Mucosa of stomach (tissue), 1 donor: ENCODE results near the gene KRTAP10-8.
"Not testable (repeated sequence)": the region's sequence is repeated elsewhere in the genome, so short reads cannot be mapped to it uniquely, and the experiment has no call there.

Experiments used
- H3K27me3 ChIP-seq: one replicate; pipeline ENCODE4 v1.7.0; 2013; ENCODE audit warnings: mild to moderate bottlenecking, low read length; ENCODE audit not compliant: control insufficient read depth, insufficient read depth
- H3K36me3 ChIP-seq: one replicate; pipeline ENCODE4 v1.7.0; 2013; ENCODE audit warnings: low read length; ENCODE audit not compliant: control insufficient read depth, insufficient read depth
- H3K4me1 ChIP-seq: one replicate; pipeline ENCODE4 v1.7.0; 2013; ENCODE audit warnings: mild to moderate bottlenecking, low read length; ENCODE audit not compliant: control insufficient read depth, insufficient read depth
- H3K4me3 ChIP-seq: one replicate; pipeline ENCODE4 v1.7.0; 2013; ENCODE audit warnings: low read length
- H3K9ac ChIP-seq: one replicate; pipeline ENCODE4 v1.7.0; 2013; ENCODE audit warnings: mild to moderate bottlenecking, low read length, moderate library complexity
- H3K9me3 ChIP-seq: one replicate; pipeline ENCODE4 v1.7.0; 2013; ENCODE audit warnings: mild to moderate bottlenecking, low read length, moderate library complexity; ENCODE audit not compliant: control insufficient read depth
- donor health status: Pancreatic carcinoma.

Gene KRTAP10-8

GRCh38 chr21:44582055-44582454 is 29.8 kb upstream of the KRTAP10-8 start:
- H3K9ac ChIP-seq: no peak overlapping the region
- H3K27me3 ChIP-seq: no peaks in the 10 kb centered on the region
- H3K4me3 ChIP-seq: no peak overlapping the region
- H3K36me3 ChIP-seq: no peaks in the 10 kb centered on the region
- H3K4me1 ChIP-seq: no peaks in the 10 kb centered on the region
- no peaks in the 10 kb centered on the region for H3K9me3 ChIP-seq

GRCh38 chr21:44583089-44583799 is 28.6 kb upstream of the KRTAP10-8 start:
- H3K9ac ChIP-seq: no peak overlapping the region
- H3K27me3 ChIP-seq: no peaks in the 10 kb centered on the region
- no peaks in the 10 kb centered on the region for H3K9me3 ChIP-seq
- H3K4me3 ChIP-seq: no peak overlapping the region
- no peaks in the 10 kb centered on the region for H3K36me3 ChIP-seq
- H3K4me1 ChIP-seq: no peaks in the 10 kb centered on the region

GRCh38 chr21:44583800-44584147 is 28.1 kb upstream of the KRTAP10-8 start:
- H3K4me1 ChIP-seq: no peaks in the 10 kb centered on the region
- no peak overlapping the region for H3K9ac ChIP-seq
- H3K27me3 ChIP-seq: no peaks in the 10 kb centered on the region
- no peak overlapping the region for H3K4me3 ChIP-seq
- H3K36me3 ChIP-seq: no peaks in the 10 kb centered on the region
- H3K9me3 ChIP-seq: no peaks in the 10 kb centered on the region

GRCh38 chr21:44585892-44586291 is 26.0 kb upstream of the KRTAP10-8 start:
- H3K4me3 ChIP-seq: no peak overlapping the region
- no peaks in the 10 kb centered on the region for H3K27me3 ChIP-seq
- H3K4me1 ChIP-seq: no peaks in the 10 kb centered on the region
- no peaks in the 10 kb centered on the region for H3K9me3 ChIP-seq
- H3K36me3 ChIP-seq: no peaks in the 10 kb centered on the region
- H3K9ac ChIP-seq: no peak overlapping the region

- Histone ChIP-seq H3K4me1 (no peaks in the 10 kb centered on the region), H3K4me3 (no peak overlapping the region), H3K9ac (no peak overlapping the region), H3K36me3 (no peaks in the 10 kb centered on the region), H3K27me3 (peaks cover 11% of the 10 kb centered on the region), H3K9me3 (no peaks in the 10 kb centered on the region)
Observed at GRCh38 chr21:44589094-44589493, 22.8 kb upstream of the KRTAP10-8 start.

DNA sequence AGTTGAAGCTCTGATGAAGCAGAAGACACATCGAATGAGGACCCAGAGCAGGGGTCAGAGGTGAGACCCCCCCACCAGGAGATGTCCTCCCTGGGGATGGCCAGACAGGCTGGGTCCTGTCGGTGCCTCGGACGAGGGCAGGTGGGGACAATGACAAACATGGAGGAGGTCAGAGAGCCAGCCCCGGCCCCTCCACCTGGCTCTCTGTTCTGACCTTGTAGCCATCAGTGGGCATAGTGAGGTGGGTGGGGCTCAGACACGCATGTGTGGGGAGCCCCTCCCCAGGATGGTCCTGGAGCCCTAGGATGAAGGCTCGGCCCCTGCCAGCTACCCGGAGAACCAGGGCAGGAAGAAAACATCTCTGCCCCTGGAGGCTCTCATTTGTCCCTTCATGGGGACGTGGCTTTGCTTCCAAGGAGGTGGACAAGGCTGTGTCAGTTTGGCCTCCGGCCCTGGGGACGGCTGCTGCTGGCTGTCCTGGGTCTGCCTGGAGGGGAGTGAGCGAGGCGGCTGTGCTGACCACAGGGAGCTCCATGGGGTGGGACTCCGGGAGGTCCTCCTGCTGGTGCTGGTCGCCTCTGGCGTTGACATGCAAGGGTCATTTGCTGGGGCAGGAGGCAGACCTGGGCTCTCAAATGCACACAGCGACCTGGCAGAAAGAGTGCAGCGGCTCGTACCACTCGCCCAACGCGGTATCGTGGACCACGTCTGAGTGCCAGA is 22.1 kb upstream of the KRTAP10-8 start:
- no peaks in the 10 kb centered on the region for H3K9me3 ChIP-seq
- peaks cover 11% of the 10 kb centered on the region for H3K27me3 ChIP-seq
- H3K36me3 ChIP-seq: no peaks in the 10 kb centered on the region
- H3K4me3 ChIP-seq: no peak overlapping the region
- no peak overlapping the region for H3K9ac ChIP-seq
- no peaks in the 10 kb centered on the region for H3K4me1 ChIP-seq

- Histone ChIP-seq H3K9ac (no peak overlapping the region), H3K27me3 (peaks cover 11% of the 10 kb centered on the region)
Observed at GRCh38 chr21:44590311-44590721, 21.6 kb upstream of the KRTAP10-8 start.

DNA sequence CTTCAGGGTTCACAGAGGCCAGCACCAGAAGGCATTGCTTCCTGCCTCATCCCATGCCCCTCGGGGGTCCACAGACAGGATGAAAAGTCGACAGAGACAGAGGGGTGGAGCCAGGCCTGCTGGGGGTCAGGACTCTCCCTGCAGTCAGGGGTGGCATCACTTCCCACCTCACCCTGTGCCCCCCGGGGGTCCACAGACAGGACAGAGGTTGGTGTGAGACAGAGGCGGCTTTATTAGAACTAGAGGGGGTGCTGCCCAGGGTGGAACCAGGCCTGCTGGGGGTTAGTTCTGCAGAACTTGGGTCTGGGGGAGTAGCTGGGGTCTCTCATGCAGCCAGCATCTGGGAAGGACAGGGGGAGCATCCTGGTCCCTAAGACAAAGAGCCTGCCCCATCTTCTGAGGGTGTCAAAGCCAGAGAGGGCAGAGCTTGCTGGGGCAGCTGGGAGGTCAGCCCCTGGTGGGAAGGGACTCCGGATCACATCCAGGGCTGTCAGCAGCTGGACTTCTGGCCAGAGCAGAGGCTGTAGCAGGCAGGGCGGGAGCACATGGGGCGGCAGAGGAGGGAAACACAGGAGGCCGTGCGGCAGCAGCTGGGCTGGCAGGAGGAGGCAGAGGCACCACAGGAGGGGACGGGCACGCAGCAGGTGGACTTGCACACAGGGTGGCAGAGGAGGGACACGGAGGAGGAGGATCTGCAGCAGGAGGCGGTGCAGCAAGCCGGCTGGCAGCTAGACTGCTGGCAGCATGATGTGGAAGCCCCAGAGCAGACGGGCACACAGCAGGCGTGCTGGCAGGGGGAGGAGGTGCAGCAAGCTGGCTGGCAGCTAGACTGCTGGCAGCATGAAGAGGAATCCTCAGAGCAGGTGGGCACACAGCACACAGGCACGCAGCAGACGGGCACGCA is 20.7 kb upstream of the KRTAP10-8 start:
- H3K4me1 ChIP-seq, H3K9me3 ChIP-seq, H3K4me3 ChIP-seq, H3K9ac ChIP-seq, H3K36me3 ChIP-seq: not testable (repeated sequence)
- H3K27me3 ChIP-seq: peaks cover 11% of the 10 kb centered on the region

More at GRCh38 chr21:44590311-44590721, 21.6 kb upstream of the KRTAP10-8 start:
- H3K36me3 ChIP-seq: no peaks in the 10 kb centered on the region
- H3K4me3 ChIP-seq: no peak overlapping the region
- H3K4me1 ChIP-seq: no peaks in the 10 kb centered on the region
- no peaks in the 10 kb centered on the region for H3K9me3 ChIP-seq

- H3K9ac ChIP-seq, H3K9me3 ChIP-seq, H3K36me3 ChIP-seq, H3K4me1 ChIP-seq, H3K4me3 ChIP-seq: not testable (repeated sequence)
- H3K27me3 ChIP-seq: peaks cover 11% of the 10 kb centered on the region
Observed at GRCh38 chr21:44591801-44592130, 20.1 kb upstream of the KRTAP10-8 start.

DNA sequence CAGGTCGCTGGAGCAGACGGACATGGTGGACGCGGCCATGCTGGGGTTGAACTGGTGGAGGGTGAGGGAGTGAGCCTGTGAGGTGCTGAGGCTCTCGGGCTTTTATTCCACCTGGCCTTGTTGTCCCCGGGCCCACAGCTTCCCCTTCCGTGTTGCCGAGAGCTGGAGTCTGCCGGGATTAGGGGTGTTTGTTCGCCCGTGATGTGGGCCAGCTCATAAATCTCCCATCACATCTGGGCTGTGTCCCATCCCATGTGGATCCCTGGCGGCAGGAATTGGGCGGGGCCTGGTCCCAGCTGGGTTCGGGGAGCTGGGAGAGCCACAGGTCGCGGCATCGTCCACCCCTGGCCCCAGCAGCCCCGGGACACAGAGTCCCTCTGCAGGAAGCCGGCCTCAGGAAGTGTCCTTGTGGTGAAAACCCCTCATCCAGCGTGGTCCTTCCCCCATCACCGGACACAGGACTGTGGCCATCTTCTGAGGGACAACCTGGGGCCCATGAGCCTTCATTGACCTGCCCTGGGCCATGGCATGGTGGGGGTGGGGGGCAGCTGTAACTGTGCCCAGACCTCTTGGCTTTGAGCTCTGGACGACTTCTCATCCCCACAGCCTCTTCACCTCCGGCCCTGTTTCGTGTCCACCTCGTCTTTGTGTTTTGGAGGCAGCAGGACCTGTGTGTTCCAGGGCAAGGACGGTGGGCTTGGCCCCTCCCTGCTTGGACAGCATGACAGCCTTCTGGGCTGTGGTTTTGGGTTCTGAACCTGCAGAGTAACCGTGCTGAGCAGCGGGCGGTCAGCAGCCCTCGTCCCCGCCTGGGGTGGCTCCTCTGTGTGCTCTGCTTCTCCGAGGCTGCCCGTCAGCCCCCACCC is 19.2 kb upstream of the KRTAP10-8 start, which contains the start of gene KRTAP10-6:
TSS of gene KRTAP10-6 (minus strand) at position 60 of the 866 bp plus-strand sequence. CDS start at position 39, 21 bp downstream.
- H3K4me3 ChIP-seq: no peak within 1 kb of the TSS
- H3K4me1 ChIP-seq: no peaks in the 10 kb centered on the region
- no peaks in the 10 kb centered on the region for H3K36me3 ChIP-seq
- no peaks in the 10 kb centered on the region for H3K9me3 ChIP-seq
- H3K27me3 ChIP-seq: peaks cover 11% of the 10 kb centered on the region
- H3K9ac ChIP-seq: no peak within 1 kb of the TSS

DNA sequence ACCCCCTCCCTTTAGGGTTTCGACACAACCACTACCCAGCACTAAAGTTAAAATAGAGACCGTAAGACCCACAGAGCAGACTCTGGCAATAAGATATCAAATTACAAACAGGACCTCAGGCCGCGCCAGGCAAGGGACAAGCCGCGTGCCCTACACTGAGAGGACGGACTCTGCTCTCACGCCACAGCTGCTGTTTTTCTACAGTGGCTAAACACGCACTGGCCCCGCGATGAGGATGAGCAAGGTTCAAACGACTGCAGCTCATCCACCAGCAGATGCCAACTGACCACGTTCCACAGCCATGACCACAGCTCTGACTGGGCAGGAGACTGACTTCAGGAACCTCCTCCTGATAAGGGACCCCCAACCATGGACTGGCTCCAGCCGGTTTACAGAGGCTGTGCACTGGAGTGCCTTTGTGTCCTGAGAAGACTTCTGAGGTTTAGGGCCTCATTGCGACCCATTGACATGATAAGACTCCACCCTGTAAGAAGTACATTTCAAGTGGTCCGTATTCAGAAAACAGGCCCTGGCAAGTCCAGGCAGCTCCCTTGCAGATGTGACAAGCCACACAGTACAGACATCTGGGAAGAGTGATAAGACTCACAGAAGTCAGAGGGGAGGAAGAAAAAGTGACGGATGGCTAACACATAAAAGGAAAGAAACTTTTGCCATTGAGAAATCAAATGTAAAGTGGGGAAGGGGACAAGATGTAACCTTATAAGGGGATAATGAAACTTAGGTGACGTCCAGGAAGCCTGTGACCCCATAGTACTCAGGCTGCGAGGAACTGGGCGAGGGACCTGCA is 18.1 kb upstream of the KRTAP10-8 start:
- H3K9me3 ChIP-seq: no peaks in the 10 kb centered on the region
- no peak overlapping the region for H3K4me3 ChIP-seq
- no peaks in the 10 kb centered on the region for H3K36me3 ChIP-seq
- no peaks in the 10 kb centered on the region for H3K4me1 ChIP-seq
- peaks cover 11% of the 10 kb centered on the region for H3K27me3 ChIP-seq
- no peak overlapping the region for H3K9ac ChIP-seq
